Gastroesophageal sphincter (tissue), 4 donors: Measurements from ENCODE around the gene SGIP1. TPM values are rescaled to one million over a fixed set of nuclear protein-coding genes. Genes with fewer than 3 reads are reported as not detected.
"Not testable (repeated sequence)": the region's sequence is repeated elsewhere in the genome, so short reads cannot be mapped to it uniquely, and the experiment has no call there.

ENCODE experiments used
- ATAC-seq: fragments of 150-250 bp; one replicate; pipeline ENCODE4 v1.9.1; 2016; ENCODE audit warnings: mild to moderate bottlenecking, moderate library complexity
- H3K27ac ChIP-seq, 4 donors: fragments of 200-600 bp; sonication (generic) in 3 of 4; 1 replicate in 3 of 4; 2 replicates in 1 of 4; pipeline ENCODE4 v1.5.1; 2016 to 2019
- H3K27me3 ChIP-seq: fragments of 200-600 bp; sonication (generic); one replicate; pipeline ENCODE4 v1.5.1; 2019
- H3K36me3 ChIP-seq, 2 donors: fragments of 200-600 bp; sonication (generic); one replicate each; pipeline ENCODE4 v1.5.1; 2019; ENCODE audit warnings: control low read depth in 1 of 2
- H3K4me1 ChIP-seq, 3 donors: fragments of 200-600 bp; sonication (generic); 1 replicate in 2 of 3; 2 replicates in 1 of 3; pipeline ENCODE4 v1.5.1; 2016 to 2019; ENCODE audit warnings: control low read depth in 2 of 3
- H3K4me3 ChIP-seq, 2 donors: fragments of 200-600 bp; sonication (generic); one replicate each; pipeline ENCODE4 v1.5.1; 2019; ENCODE audit warnings: mild to moderate bottlenecking in 1 of 2, moderate library complexity in 1 of 2
- H3K9me3 ChIP-seq, 3 donors: fragments of 200-600 bp; sonication (generic); one replicate each; pipeline ENCODE4 v1.5.1; 2017 to 2019; ENCODE audit warnings: control low read depth in 2 of 3
- EP300 ChIP-seq: sonication (generic); formaldehyde crosslinking; IDR thresholded peaks from one replicate; pipeline ENCODE4 v1.6.1; 2017; ENCODE audit warnings: antibody characterized with exemption, mild to moderate bottlenecking
- POLR2A ChIP-seq, 2 donors: fragments of 450-650 bp; IDR thresholded peaks; one replicate each; pipeline ENCODE4 v1.6.1; 2017; ENCODE audit warnings: antibody characterized with exemption in 2 of 2, mild to moderate bottlenecking in 2 of 2, moderate library complexity in 1 of 2
- POLR2AphosphoS5 ChIP-seq: sonication (generic); formaldehyde crosslinking; IDR thresholded peaks from one replicate; pipeline ENCODE4 v1.6.1; 2017; ENCODE audit warnings: antibody characterized with exemption
- WGBS, 2 donors: methylation state at CpG; one replicate each; pipeline ENCODE4 v1.1.5; 2018; ENCODE audit warnings: low coverage in 1 of 2; 5-methylcytosine and 5-hydroxymethylcytosine counted together
- total RNA-seq, 4 donors: library from RNA; depleted of rRNA; stranded (reverse); fragments of >200 nt; gene quantifications; one replicate each; pipeline ENCODE4 v1.1.0, GENCODE V29; 2016
- TF ChIP-seq, protein P1 (sequence below), 4 experiments: fragments of 200-600 bp in 2 of 4; fragments of 450-650 bp in 2 of 4; sonication (generic) in 1 of 4; IDR thresholded peaks; one replicate each; pipeline ENCODE4 v1.5.1; 2017 to 2019; ENCODE audit warnings: antibody characterized with exemption in 4 of 4, mild to moderate bottlenecking in 2 of 4, moderate library complexity in 2 of 4

The SGIP1 gene
- total RNA-seq, 4 donors from 2014 or later, result 6.5 to 14.0 (median 10.7) TPM

DNA sequence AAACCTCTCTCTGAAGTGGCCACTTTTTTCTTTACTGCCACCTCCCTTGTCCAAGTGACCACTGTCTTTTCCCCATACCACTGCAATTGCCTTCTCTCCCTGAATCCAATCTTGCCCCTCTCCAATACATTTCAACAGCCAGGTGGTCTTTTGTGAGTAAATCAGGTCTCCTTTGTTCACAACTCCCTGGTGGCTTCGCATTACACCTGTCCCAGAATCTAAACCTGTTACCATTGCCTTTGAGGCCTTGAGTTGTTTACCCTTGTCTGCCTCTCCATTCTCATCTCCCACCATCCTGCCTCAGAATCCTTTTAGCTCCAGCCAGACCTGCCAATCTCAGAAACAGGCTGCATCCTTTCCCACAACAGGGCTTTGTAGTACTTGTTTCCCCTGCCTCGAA is 196.5 kb downstream of the SGIP1 start:
- Histone ChIP-seq H3K4me1 (no peaks in the 10 kb centered on the region), H3K4me3 (no peak overlapping the region), H3K36me3 (no peaks in the 10 kb centered on the region), H3K27me3 (no peaks in the 10 kb centered on the region), H3K27ac (no peak overlapping the region), H3K9me3 (no peaks in the 10 kb centered on the region)
- ATAC-seq, result no peak
- TF ChIP-seq, protein P1, sequence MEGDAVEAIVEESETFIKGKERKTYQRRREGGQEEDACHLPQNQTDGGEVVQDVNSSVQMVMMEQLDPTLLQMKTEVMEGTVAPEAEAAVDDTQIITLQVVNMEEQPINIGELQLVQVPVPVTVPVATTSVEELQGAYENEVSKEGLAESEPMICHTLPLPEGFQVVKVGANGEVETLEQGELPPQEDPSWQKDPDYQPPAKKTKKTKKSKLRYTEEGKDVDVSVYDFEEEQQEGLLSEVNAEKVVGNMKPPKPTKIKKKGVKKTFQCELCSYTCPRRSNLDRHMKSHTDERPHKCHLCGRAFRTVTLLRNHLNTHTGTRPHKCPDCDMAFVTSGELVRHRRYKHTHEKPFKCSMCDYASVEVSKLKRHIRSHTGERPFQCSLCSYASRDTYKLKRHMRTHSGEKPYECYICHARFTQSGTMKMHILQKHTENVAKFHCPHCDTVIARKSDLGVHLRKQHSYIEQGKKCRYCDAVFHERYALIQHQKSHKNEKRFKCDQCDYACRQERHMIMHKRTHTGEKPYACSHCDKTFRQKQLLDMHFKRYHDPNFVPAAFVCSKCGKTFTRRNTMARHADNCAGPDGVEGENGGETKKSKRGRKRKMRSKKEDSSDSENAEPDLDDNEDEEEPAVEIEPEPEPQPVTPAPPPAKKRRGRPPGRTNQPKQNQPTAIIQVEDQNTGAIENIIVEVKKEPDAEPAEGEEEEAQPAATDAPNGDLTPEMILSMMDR (IDR thresholded peaks at IDR 0.05), result no peak
- TF ChIP-seq POLR2A (IDR thresholded peaks at IDR 0.05) (no peak), EP300 (no peak), POLR2AphosphoS5 (no peak)
- WGBS, 2 donors, result 79 to 85% methylated on average over 2 of the region's 2 CpGs

DNA sequence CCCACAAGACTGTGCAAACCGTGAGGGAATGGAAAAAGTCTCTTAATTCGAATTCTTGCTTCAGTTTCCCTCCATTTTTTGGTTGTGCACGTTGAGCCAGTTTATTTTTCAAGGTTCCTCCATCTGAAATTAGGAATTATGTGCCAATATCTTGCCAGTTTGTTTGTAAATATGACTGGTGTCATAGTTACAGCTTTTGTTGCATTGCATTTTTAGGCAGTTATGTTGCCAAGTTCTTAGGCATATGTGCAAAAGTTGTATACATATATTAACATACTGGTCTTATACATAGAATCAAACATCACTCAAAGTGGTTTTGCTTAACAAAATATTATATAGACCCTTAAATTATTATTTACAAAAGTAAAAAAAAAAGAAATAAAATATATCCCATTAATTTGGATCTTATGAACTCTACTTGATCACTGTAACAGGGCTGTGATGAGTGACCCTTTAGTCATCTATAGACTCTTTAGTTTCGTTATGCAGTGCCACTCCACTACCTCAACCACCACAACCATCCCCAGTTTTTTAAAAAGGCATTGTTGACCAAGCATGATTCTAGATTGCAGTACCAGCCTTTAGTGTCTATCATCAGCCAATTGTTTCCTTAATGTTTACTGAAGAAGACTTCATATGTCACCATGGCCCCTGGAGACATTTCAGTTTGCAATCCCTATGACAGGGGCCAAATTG is 197.4 kb downstream of the SGIP1 start:
- no peaks in the 10 kb centered on the region for H3K36me3 ChIP-seq
- no peak overlapping the region for H3K27ac ChIP-seq
- H3K27me3 ChIP-seq, result no peaks in the 10 kb centered on the region
- 75 to 80% methylated on average over 4 of the region's 4 CpGs for WGBS, 2 donors
- no peak for ATAC-seq
- no peaks in the 10 kb centered on the region for H3K9me3 ChIP-seq
- H3K4me1 ChIP-seq, result no peaks in the 10 kb centered on the region
- no peak for TF ChIP-seq POLR2AphosphoS5
- TF ChIP-seq, protein P1 (IDR thresholded peaks at IDR 0.05), result no peak
- TF ChIP-seq POLR2A (IDR thresholded peaks at IDR 0.05), result no peak
- TF ChIP-seq EP300, result no peak
- H3K4me3 ChIP-seq, result no peak overlapping the region

DNA sequence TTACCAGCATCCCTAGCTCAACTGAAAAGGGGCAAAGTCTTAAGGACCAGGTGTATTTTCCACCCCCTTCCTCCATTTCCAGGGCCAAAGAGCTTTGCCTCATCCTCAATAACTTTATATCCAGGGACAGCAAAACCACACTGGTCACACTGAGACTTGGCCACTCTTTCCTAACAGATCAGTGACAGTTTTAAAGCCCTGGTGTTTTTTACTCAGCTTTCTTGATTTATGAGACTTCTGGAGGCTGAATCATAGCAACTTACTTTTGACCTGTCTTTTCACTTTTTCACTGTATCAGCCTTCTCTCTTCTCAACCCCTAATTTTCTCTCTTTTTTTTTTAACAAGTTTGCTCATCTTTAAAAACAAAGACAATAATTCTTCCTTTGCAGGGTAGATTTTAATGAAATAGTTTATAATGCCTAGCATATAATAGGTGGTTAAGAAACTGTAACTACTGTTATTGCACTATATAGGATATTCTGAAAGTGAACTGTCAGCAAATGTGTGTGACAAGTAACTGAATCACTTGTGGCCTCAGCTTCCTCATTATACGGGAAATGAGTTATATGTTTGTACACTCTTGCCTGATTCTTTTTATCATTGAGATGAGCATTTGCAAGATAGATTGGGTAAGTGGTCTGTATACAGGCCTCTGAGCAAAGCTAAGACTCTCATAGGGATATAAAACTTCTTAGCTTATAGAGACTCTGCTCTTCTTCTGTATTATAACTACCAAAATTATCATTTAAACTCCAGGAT is 198.6 kb downstream of the SGIP1 start:
- TF ChIP-seq POLR2A (IDR thresholded peaks at IDR 0.05) (no peak), EP300 (no peak), POLR2AphosphoS5 (no peak)
- TF ChIP-seq, protein P1 (IDR thresholded peaks at IDR 0.05), result no peak
- no peaks in the 10 kb centered on the region for H3K4me1 ChIP-seq
- H3K36me3 ChIP-seq, result no peaks in the 10 kb centered on the region
- no peak overlapping the region for H3K27ac ChIP-seq
- no peak overlapping the region for H3K4me3 ChIP-seq
- WGBS, 2 donors, result 0 to 40% methylated on average over 1 of the region's 1 CpG
- H3K9me3 ChIP-seq, result no peaks in the 10 kb centered on the region
- no peaks in the 10 kb centered on the region for H3K27me3 ChIP-seq
- ATAC-seq, result no peak

DNA sequence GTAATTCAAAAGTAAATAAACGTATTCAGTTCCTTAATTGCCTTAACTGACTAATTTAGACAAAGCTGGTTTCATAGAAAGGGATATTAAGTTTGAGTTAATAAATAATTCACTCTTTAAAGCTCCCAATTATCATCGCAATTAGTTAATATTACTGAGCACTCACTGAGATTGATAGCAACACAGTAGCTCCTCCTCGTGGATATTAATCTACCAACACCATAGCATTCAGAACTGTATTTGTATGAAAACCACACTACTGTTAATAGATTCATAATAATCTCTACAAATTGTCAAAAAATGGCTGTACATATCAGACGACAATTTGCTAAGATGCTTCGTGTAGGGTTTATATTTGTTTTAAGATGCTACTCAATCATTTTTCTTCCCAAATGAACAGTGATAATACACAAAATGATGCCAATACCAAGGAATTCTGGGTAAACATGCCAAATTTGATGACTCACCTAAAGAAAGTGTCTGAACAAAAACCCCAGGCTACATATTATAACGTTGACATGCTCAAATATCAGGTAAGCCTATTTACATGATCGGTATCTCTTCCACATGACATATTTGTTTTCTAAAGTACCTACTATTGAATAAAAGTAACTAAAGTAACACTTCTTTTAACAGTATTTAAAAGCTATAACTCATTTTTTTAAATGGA is 199.5 kb downstream of the SGIP1 start:
- Histone ChIP-seq H3K4me1 (no peaks in the 10 kb centered on the region), H3K27me3 (no peaks in the 10 kb centered on the region), H3K4me3 (no peak overlapping the region), H3K27ac (no peak overlapping the region), H3K9me3 (no peaks in the 10 kb centered on the region), H3K36me3 (no peaks in the 10 kb centered on the region)
- no peak for ATAC-seq
- TF ChIP-seq, protein P1 (IDR thresholded peaks at IDR 0.05), result no peak
- TF ChIP-seq POLR2A (IDR thresholded peaks at IDR 0.05), result no peak
- no peak for TF ChIP-seq POLR2AphosphoS5
- no peak for TF ChIP-seq EP300
- 61 to 65% methylated on average over 7 of the region's 7 CpGs for WGBS, 2 donors

DNA sequence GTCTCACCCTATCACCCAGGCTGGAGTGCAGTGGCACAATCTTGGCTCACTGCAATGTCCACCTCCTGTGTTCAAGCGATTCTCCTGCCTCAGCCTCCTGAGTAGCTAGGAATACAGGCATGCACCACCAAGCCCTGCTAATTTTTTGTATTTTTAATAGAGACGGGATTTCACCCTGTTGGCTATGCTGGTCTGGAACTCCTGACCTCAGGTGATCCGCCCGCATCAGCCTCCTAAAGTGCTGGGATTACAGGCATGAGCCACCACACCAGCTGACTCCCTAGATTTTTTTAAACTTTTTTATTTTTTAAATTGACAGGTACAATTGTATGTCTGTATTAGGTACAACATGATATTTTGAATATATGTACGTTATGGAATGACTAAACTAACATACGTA is 200.6 kb downstream of the SGIP1 start:
- H3K4me3 ChIP-seq, H3K9me3 ChIP-seq, H3K4me1 ChIP-seq, H3K36me3 ChIP-seq, H3K27ac ChIP-seq, H3K27me3 ChIP-seq, ATAC-seq: not testable (repeated sequence)
- 66 to 76% methylated on average over 6 of the region's 6 CpGs for WGBS, 2 donors
